H9 (cell line): ENCODE data around the gene TPBGL. TPM values are rescaled to one million over a fixed set of nuclear protein-coding genes. Genes with fewer than 3 reads are reported as not detected.

ENCODE experiments used
- DNase-seq: peaks from one replicate; pipeline ENCODE4 v3.0.0-alpha.2; 2017
- H2AFZ ChIP-seq: one replicate; pipeline ENCODE4 v1.6.1; 2013; ENCODE audit warnings: mild to moderate bottlenecking, low read length, control low read depth, moderate library complexity
- H2AK5ac ChIP-seq: 2 replicates; pipeline ENCODE4 v1.6.1; 2013; ENCODE audit warnings: low read length, control low read depth, mixed read lengths; ENCODE audit not compliant: insufficient read length
- H2BK120ac ChIP-seq: one replicate; pipeline ENCODE4 v1.6.1; 2013; ENCODE audit warnings: low read depth, mild to moderate bottlenecking, low read length, control low read depth, inconsistent platforms; ENCODE audit not compliant: poor library complexity, severe bottlenecking
- H2BK12ac ChIP-seq: 2 replicates; pipeline ENCODE4 v1.6.1; 2013; ENCODE audit warnings: low read length, control low read depth, mixed read lengths, low read depth; ENCODE audit not compliant: insufficient read length
- H2BK15ac ChIP-seq: 2 replicates; pipeline ENCODE4 v1.6.1; 2013; ENCODE audit warnings: low read depth, low read length, control low read depth
- H2BK20ac ChIP-seq: one replicate; pipeline ENCODE4 v1.6.1; 2013; ENCODE audit warnings: low read depth, mild to moderate bottlenecking, low read length, control low read depth, inconsistent platforms; ENCODE audit not compliant: poor library complexity, severe bottlenecking
- H2BK5ac ChIP-seq: 2 replicates; pipeline ENCODE4 v1.6.1; 2013; ENCODE audit warnings: low read length, control low read depth, mixed read lengths; ENCODE audit not compliant: insufficient read length
- H3K14ac ChIP-seq: 2 replicates; pipeline ENCODE4 v1.6.1; 2013; ENCODE audit warnings: low read length, control low read depth; ENCODE audit not compliant: insufficient read depth
- H3K18ac ChIP-seq: 2 replicates; pipeline ENCODE4 v1.6.1; 2013; ENCODE audit warnings: low read depth, mild to moderate bottlenecking, mixed read lengths, low read length, control low read depth; ENCODE audit not compliant: insufficient read length
- H3K23ac ChIP-seq: 2 replicates; pipeline ENCODE4 v1.6.1; 2013; ENCODE audit warnings: low read length, control low read depth, mixed read lengths, low read depth; ENCODE audit not compliant: insufficient read length
- H3K23me2 ChIP-seq: 2 replicates; pipeline ENCODE4 v1.6.1; 2013; ENCODE audit warnings: low read depth, mild to moderate bottlenecking, mixed read lengths, low read length, control low read depth; ENCODE audit not compliant: insufficient read length, poor library complexity, severe bottlenecking
- H3K27ac ChIP-seq: 2 replicates; pipeline ENCODE4 v1.5.1; 2013; ENCODE audit warnings: low read length, control low read depth, mixed read lengths, low read depth; ENCODE audit not compliant: insufficient read length
- H3K27me3 ChIP-seq: 2 replicates; pipeline ENCODE4 v1.6.1; 2013; ENCODE audit warnings: low read length, control low read depth, inconsistent platforms; ENCODE audit not compliant: insufficient read depth
- H3K4ac ChIP-seq: 2 replicates; pipeline ENCODE4 v1.6.1; 2013; ENCODE audit warnings: low read depth, mild to moderate bottlenecking, control low read depth, inconsistent platforms, low read length, moderate library complexity
- H3K4me1 ChIP-seq: 2 replicates; pipeline ENCODE4 v1.6.1; 2013; ENCODE audit warnings: low read length, control low read depth, inconsistent platforms; ENCODE audit not compliant: insufficient read depth
- H3K4me2 ChIP-seq: 2 replicates; pipeline ENCODE4 v1.6.1; 2013; ENCODE audit warnings: low read length, control low read depth, mixed read lengths; ENCODE audit not compliant: insufficient read length, insufficient read depth
- H3K56ac ChIP-seq: 2 replicates; pipeline ENCODE4 v1.6.1; 2013; ENCODE audit warnings: low read depth, mild to moderate bottlenecking, mixed read lengths, low read length, control low read depth; ENCODE audit not compliant: insufficient read length
- H3K79me1 ChIP-seq: 2 replicates; pipeline ENCODE4 v1.6.1; 2013; ENCODE audit warnings: low read depth, mild to moderate bottlenecking, moderate library complexity, low read length, control low read depth, inconsistent platforms; ENCODE audit not compliant: insufficient read depth, poor library complexity, severe bottlenecking
- H3K79me2 ChIP-seq: 2 replicates; pipeline ENCODE4 v1.6.1; 2013; ENCODE audit warnings: low read length, control low read depth, inconsistent platforms; ENCODE audit not compliant: insufficient read depth
- H3K9ac ChIP-seq: 2 replicates; pipeline ENCODE4 v1.6.1; 2013; ENCODE audit warnings: low read length, control low read depth, mixed read lengths; ENCODE audit not compliant: insufficient read length; ENCODE audit errors: extremely low read depth
- H3K9me3 ChIP-seq: one replicate; pipeline ENCODE4 v1.6.1; 2013; ENCODE audit warnings: low read depth, low read length, inconsistent platforms; ENCODE audit not compliant: control insufficient read depth
- H3T11ph ChIP-seq: one replicate; pipeline ENCODE4 v1.6.1; 2013; ENCODE audit warnings: mild to moderate bottlenecking, low read length, control low read depth, inconsistent platforms
- H4K20me1 ChIP-seq: one replicate; pipeline ENCODE4 v1.6.1; 2013; ENCODE audit not compliant: control insufficient read depth, insufficient read length, insufficient read depth
- H4K5ac ChIP-seq: 2 replicates; pipeline ENCODE4 v1.6.1; 2013; ENCODE audit warnings: low read depth, mild to moderate bottlenecking, mixed read lengths, low read length, control low read depth; ENCODE audit not compliant: insufficient read length
- H4K8ac ChIP-seq: replicated peaks from 2 replicates; pipeline ENCODE4 v1.6.1; 2013; ENCODE audit warnings: low read length, control low read depth, mixed read lengths, low read depth; ENCODE audit not compliant: insufficient read length
- H4K91ac ChIP-seq: 2 replicates; pipeline ENCODE4 v1.6.1; 2013; ENCODE audit warnings: low read depth, mild to moderate bottlenecking, moderate library complexity, mixed read lengths, low read length, control low read depth; ENCODE audit not compliant: insufficient read length
- H3K27ac Mint-ChIP-seq, 3 experiments: 2 replicates in 2 of 3; 3 replicates in 1 of 3; pipeline ENCODE4 v1.8.0; 2020 to 2021; ENCODE audit warnings: mixed read lengths in 3 of 3, mild to moderate bottlenecking in 1 of 3, moderate library complexity in 1 of 3
- H3K27me3 Mint-ChIP-seq: 2 replicates; pipeline ENCODE4 v1.8.0; 2021; ENCODE audit warnings: low read depth, mild to moderate bottlenecking, moderate library complexity, mixed read lengths
- H3K36me3 Mint-ChIP-seq, 3 experiments: 2 replicates in 2 of 3; 3 replicates in 1 of 3; pipeline ENCODE4 v1.8.0; 2020 to 2021; ENCODE audit warnings: low read depth in 3 of 3, mixed read lengths in 3 of 3; ENCODE audit not compliant: insufficient read depth in 1 of 3
- H3K4me1 Mint-ChIP-seq, 2 experiments: 2 replicates each; pipeline ENCODE4 v1.8.0; 2020; ENCODE audit warnings: mixed read lengths in 2 of 2
- H3K4me3 Mint-ChIP-seq, 2 experiments: 2 replicates in 1 of 2; 3 replicates in 1 of 2; pipeline ENCODE4 v1.8.0; 2020 to 2021; ENCODE audit warnings: mild to moderate bottlenecking in 2 of 2, mixed read lengths in 2 of 2, moderate library complexity in 1 of 2
- H3K9me3 Mint-ChIP-seq, 2 experiments: 2 replicates in 1 of 2; 3 replicates in 1 of 2; pipeline ENCODE4 v1.8.0; 2020; ENCODE audit warnings: mild to moderate bottlenecking in 2 of 2, mixed read lengths in 2 of 2, moderate library complexity in 1 of 2
- CTCF ChIP-seq: fragments of 200-600 bp; sonication (generic); conservative IDR thresholded peaks from 3 replicates; pipeline ENCODE4 v1.8.0; 2021; ENCODE audit warnings: antibody characterized with exemption, mild to moderate bottlenecking
- WGBS: extraction: QIAGEN DNeasy Blood & Tissue Kit; methylation state at CpG from one replicate; pipeline ENCODE4 v1.1.7; 2013; ENCODE audit warnings: missing lambda C conversion rate, low lambda C conversion rate, mixed read lengths; ENCODE audit not compliant: insufficient read length; ENCODE audit errors: extremely low coverage; 5-methylcytosine and 5-hydroxymethylcytosine counted together
- total RNA-seq: library from RNA; stranded (reverse); gene quantifications from 2 replicates; pipeline ENCODE4 v1.2.1, GENCODE V29; 2021

The TPBGL gene
- total RNA-seq, 1 experiment from 2014 or later: 0.61 TPM

GRCh38 chr11:75276686-75277085, 36.1 kb downstream of the TPBGL start:
- no peak overlapping the region for H4K8ac ChIP-seq
- Mint-ChIP-seq H3K27ac (peak overlapping the region in 2 of 3 experiments; percentile 24 to 38; a peak in 3 of 7 replicates), H3K4me3 (no peak overlapping the region), H3K36me3 (peaks cover 0 to 19% (median 2%) of the 10 kb centered on the region in 3 experiments; a peak in 2 of 7 replicates), H3K4me1 (peaks cover 12% of the 10 kb centered on the region in 2 experiments), H3K9me3 (no peaks in the 10 kb centered on the region; a peak in 1 of 5 replicates), H3K27me3 (no peaks in the 10 kb centered on the region; the same call in 1 of the 2 replicates)
- H2BK120ac ChIP-seq: no peak overlapping the region
- no peak overlapping the region for H3K4ac ChIP-seq
- no peak overlapping the region for H3K27ac ChIP-seq
- no peak overlapping the region for H3K14ac ChIP-seq
- no peak overlapping the region for H3K23ac ChIP-seq
- WGBS: no CpG with 5 or more reads among the region's 6 CpGs
- no peaks in the 10 kb centered on the region for H3K79me2 ChIP-seq
- no peak overlapping the region for H4K5ac ChIP-seq
- no peaks in the 10 kb centered on the region for H3K9me3 ChIP-seq
- H3K27me3 ChIP-seq: no peaks in the 10 kb centered on the region
- no peak overlapping the region for H2BK12ac ChIP-seq
- H4K91ac ChIP-seq: no peak overlapping the region
- H3T11ph ChIP-seq: no peak overlapping the region
- H2BK15ac ChIP-seq: no peak overlapping the region
- no peak overlapping the region for H2AFZ ChIP-seq
- no peaks in the 10 kb centered on the region for H3K4me1 ChIP-seq
- no peak overlapping the region for H3K18ac ChIP-seq
- no peaks in the 10 kb centered on the region for H4K20me1 ChIP-seq
- peak; percentile 27 for DNase-seq
- no peaks in the 10 kb centered on the region for H3K23me2 ChIP-seq
- H3K4me2 ChIP-seq: no peak overlapping the region
- no peak overlapping the region for H3K9ac ChIP-seq
- no peak overlapping the region for H3K56ac ChIP-seq
- no peaks in the 10 kb centered on the region for H3K79me1 ChIP-seq
- no peak overlapping the region for H2AK5ac ChIP-seq
- no peak for TF ChIP-seq CTCF
- no peak overlapping the region for H2BK20ac ChIP-seq
- H2BK5ac ChIP-seq: no peak overlapping the region
